HCT116 (cell line): Measurements from ENCODE around the gene PIP4K2A. TPM values are rescaled to one million over a fixed set of nuclear protein-coding genes. Genes with fewer than 3 reads are reported as not detected.

ENCODE experiments used
- ATAC-seq: fragments of 200-7000 bp; cut with Tn5 transposase; 2 replicates; pipeline ENCODE4 v1.9.1; 2020; ENCODE audit warnings: mild to moderate bottlenecking, moderate library complexity
- BruUV-seq: library from RNA; stranded (reverse); fragments of 400-500 nt; replicated peaks from 2 replicates; lab custom pipeline; 2021; lab: Mats Ljungman, UMichigan
- CTCF ChIA-PET: fragments of 300-600 bp; sonication (Branson Sonifier 250); formaldehyde crosslinking; loops from one replicate; lab custom pipeline; 2021; ENCODE audit warnings: antibody characterized with exemption; lab: Charles Lee
- POLR2A ChIA-PET: fragments of 300-600, 350-600 bp; sonication (Branson Sonifier 250); formaldehyde crosslinking; loops from one replicate; lab custom pipeline; 2021; ENCODE audit warnings: antibody characterized with exemption; lab: Charles Lee
- RAD21 ChIA-PET, 2 experiments: fragments of 300-600 bp; sonication (Branson Sonifier 250); formaldehyde crosslinking; loops; one replicate each; lab custom pipeline; 2023; ENCODE audit warnings: low total read pairs in 2 of 2; ENCODE audit not compliant: uncharacterized antibody in 2 of 2, unreplicated experiment in 2 of 2, low non-redundant PET in 1 of 2; lab: Charles Lee
- DNase-seq: peaks from one replicate; pipeline ENCODE4 v3.0.0-alpha.2; 2010; ENCODE audit warnings: low read depth, low spot score
- H2AFZ ChIP-seq: fragments of 200-600 bp; shearing (Covaris generic), sonication (generic); 2 replicates; pipeline ENCODE4 v1.6.1; 2017; ENCODE audit warnings: low read depth, mixed run types, mixed read lengths, antibody characterized with exemption, low read length; ENCODE audit not compliant: poor library complexity, severe bottlenecking
- H3K27ac ChIP-seq: 2 replicates; pipeline ENCODE4 v1.5.1; 2012; ENCODE audit warnings: low read depth, low read length
- H3K27me3 ChIP-seq: fragments of 200-600 bp; sonication (generic); 2 replicates; pipeline ENCODE4 v1.6.1; 2016; ENCODE audit warnings: mixed run types, low read length, mixed read lengths; ENCODE audit not compliant: insufficient read depth
- H3K36me3 ChIP-seq, 2 experiments: fragments of 200-500 bp in 1 of 2; fragments of 200-600 bp in 1 of 2; sonication (Bioruptor generic) in 1 of 2; sonication (generic) in 1 of 2; 2 replicates each; pipeline versions ENCODE4 v1.5.1 to v1.6.1; 2014 to 2016; ENCODE audit warnings: low read length in 2 of 2, inconsistent platforms in 1 of 2, mixed read lengths in 1 of 2, mixed run types in 1 of 2; ENCODE audit not compliant: insufficient read depth in 2 of 2, control insufficient read depth in 1 of 2
- H3K4me1 ChIP-seq, 2 experiments: fragments of 200-600 bp in 1 of 2; sonication (generic) in 1 of 2; 2 replicates each; pipeline versions ENCODE4 v1.5.1 to v1.6.1; 2012 to 2017; ENCODE audit warnings: low read length in 2 of 2, inconsistent platforms in 1 of 2, mild to moderate bottlenecking in 1 of 2, mixed read lengths in 1 of 2, mixed run types in 1 of 2, moderate library complexity in 1 of 2; ENCODE audit not compliant: insufficient read depth in 2 of 2, control insufficient read depth in 1 of 2
- H3K4me2 ChIP-seq: fragments of 200-600 bp; sonication (generic); 2 replicates; pipeline ENCODE4 v1.6.1; 2017; ENCODE audit warnings: mixed run types, low read length, mixed read lengths
- H3K4me3 ChIP-seq, 2 experiments: fragments of 200-600 bp in 1 of 2; sonication (generic) in 1 of 2; replicated peaks in 1 of 2; 2 replicates each; pipeline ENCODE4 v1.5.1; 2011 to 2016; ENCODE audit warnings: low read length in 2 of 2, control low read depth in 1 of 2, low read depth in 1 of 2, mild to moderate bottlenecking in 1 of 2, mixed read lengths in 1 of 2, mixed run types in 1 of 2
- H3K79me2 ChIP-seq: fragments of 200-600 bp; sonication (generic); 2 replicates; pipeline ENCODE4 v1.6.1; 2017; ENCODE audit warnings: mild to moderate bottlenecking, mixed run types, low read length, moderate library complexity, mixed read lengths; ENCODE audit not compliant: insufficient read depth
- H3K9ac ChIP-seq: fragments of 200-600 bp; sonication (generic); 2 replicates; pipeline ENCODE4 v1.6.1; 2016; ENCODE audit warnings: low read length, mixed read lengths
- H3K9me2 ChIP-seq: fragments of 200-600 bp; sonication (generic), shearing (Covaris generic); 2 replicates; pipeline ENCODE4 v1.6.1; 2017; ENCODE audit warnings: mixed run types, mild to moderate bottlenecking, moderate library complexity; ENCODE audit not compliant: insufficient read depth
- H3K9me3 ChIP-seq, 2 experiments: fragments of 200-500 bp in 1 of 2; fragments of 200-600 bp in 1 of 2; sonication (Bioruptor generic) in 1 of 2; sonication (generic) in 1 of 2; 2 replicates each; pipeline ENCODE4 v1.6.1; 2014 to 2017; ENCODE audit warnings: low read length in 2 of 2, mixed read lengths in 2 of 2, inconsistent platforms in 1 of 2, low read depth in 1 of 2, mild to moderate bottlenecking in 1 of 2, mixed run types in 1 of 2, moderate library complexity in 1 of 2; ENCODE audit not compliant: control insufficient read depth in 1 of 2, insufficient read depth in 1 of 2
- H4K20me1 ChIP-seq: fragments of 200-600 bp; sonication (generic), shearing (Covaris generic); 2 replicates; pipeline ENCODE4 v1.6.1; 2017; ENCODE audit warnings: mixed run types, mild to moderate bottlenecking, moderate library complexity; ENCODE audit not compliant: insufficient read depth
- EZH2 ChIP-seq: fragments of 200-600 bp; sonication (generic); IDR thresholded peaks from 2 replicates; pipeline ENCODE4 v1.6.1; 2017; ENCODE audit warnings: antibody characterized with exemption, mixed run types
- FOSL1 ChIP-seq: IDR thresholded peaks from 2 replicates; pipeline ENCODE4 v1.6.1; 2012; ENCODE audit warnings: low read depth
- POLR2A ChIP-seq: IDR thresholded peaks from 2 replicates; pipeline ENCODE4 v1.7.0; 2011; ENCODE audit warnings: borderline replicate concordance; ENCODE audit not compliant: insufficient read depth, insufficient read length; ENCODE audit errors: extremely low read depth
- REST ChIP-seq: IDR thresholded peaks from 2 replicates; pipeline ENCODE4 v1.6.1; 2012; ENCODE audit warnings: low read depth
- YY1 ChIP-seq: IDR thresholded peaks from 2 replicates; pipeline ENCODE4 v1.6.1; 2011; ENCODE audit warnings: low read length, low read depth, moderate library complexity, mild to moderate bottlenecking; ENCODE audit not compliant: insufficient replicate concordance; ENCODE audit errors: extremely low read depth
- intact Hi-C: fragments of 100-400 bp; cut with micrococcal nuclease; formaldehyde crosslinking; loops from 2 replicates; pipeline ENCODE4 v1.10.0; 2022
- total RNA-seq: library from RNA; stranded (reverse); gene quantifications from one replicate; pipeline ENCODE4 v1.2.1, GENCODE V29; 2021; ENCODE audit not compliant: unreplicated experiment

Gene PIP4K2A
- total RNA-seq, 1 experiment from 2014 or later: 41.9 TPM

GRCh38 chr10:22629852-22630233 lies 84.5 kb downstream of the PIP4K2A start (continued):
- no peak for TF ChIP-seq REST
- TF ChIP-seq POLR2A: no peak

GRCh38 chr10:22629126-22629525 lies 85.3 kb downstream of the PIP4K2A start:
- ATAC-seq (no peak), DNase-seq (no peak)
- no TSS peak for BruUV-seq
- Histone ChIP-seq H3K79me2 (peaks cover 100% of the 10 kb centered on the region), H4K20me1 (peaks cover 5% of the 10 kb centered on the region; the same call in 1 of the 2 replicates), H3K27ac (no peak overlapping the region), H3K4me2 (peak overlapping the region; percentile 5; the same call in 1 of the 2 replicates), H3K4me3 (no peak overlapping the region), H3K9me2 (no peaks in the 10 kb centered on the region), H2AFZ (no peak overlapping the region), H3K36me3 (no peaks in the 10 kb centered on the region), H3K9ac (no peak overlapping the region), H3K4me1 (peaks cover 44 to 80% of the 10 kb centered on the region in 2 experiments), H3K27me3 (no peaks in the 10 kb centered on the region), H3K9me3 (no peaks in the 10 kb centered on the region)
- ChIA-PET POLR2A (no interaction called here), CTCF (interaction anchor here (1.2 kb wide), 1 partner anchor 11 kb away, joined by 3 read pairs; no protein-coding TSS in a partner anchor), RAD21 (no interaction called here)
- intact Hi-C loops: no loop called here
- no peak for TF ChIP-seq YY1
- no peak for TF ChIP-seq EZH2
- TF ChIP-seq FOSL1: no peak
